ENCODE results near the gene NEURL2.

NEURL2 gene

GRCh38 chr20:45867136-45867818 lies 23.7 kb downstream of the NEURL2 start:
- Histone ChIP-seq H3K4me2 (ENCODE audit: low read length, poor library complexity, severe bottlenecking) (no peak overlapping the region), H2AK5ac (ENCODE audit: low read length, severe bottlenecking) (no peak overlapping the region), H3K4ac (ENCODE audit: low read depth in 1 of 2, low read length in 2 of 2) (no peak overlapping the region), H3K23ac (ENCODE audit: low read length in 2 of 2) (no peak overlapping the region), H3K36me3 (ENCODE audit: control insufficient read depth in 1 of 2, insufficient read depth in 2 of 2, low read depth in 1 of 2, low read length in 2 of 2) (peaks cover 0 to 4% of the 10 kb centered on the region in 2 experiments), H2BK120ac (ENCODE audit: low read depth, low read length) (no peak overlapping the region), H3K27me3 (ENCODE audit: control insufficient read depth in 1 of 2, insufficient read depth in 1 of 2, low read length in 2 of 2) (no peaks in the 10 kb centered on the region), H3K9ac (ENCODE audit: low read length) (peak overlapping the region; percentile 71), H3K4me1 (ENCODE audit: control insufficient read depth, insufficient read depth, low read depth, low read length) (no peaks in the 10 kb centered on the region), H3K9me3 (ENCODE audit: control insufficient read depth, low read length) (no peaks in the 10 kb centered on the region), H2AFZ (ENCODE audit: low read depth, low read length) (no peak overlapping the region), H2BK15ac (ENCODE audit: low read depth, poor library complexity, severe bottlenecking) (no peak overlapping the region), H2BK12ac (ENCODE audit: low read length in 2 of 2) (no peak overlapping the region), H4K8ac (ENCODE audit: low read length) (no peak overlapping the region), H4K91ac (ENCODE audit: low read length) (no peak overlapping the region), H3K79me1 (replicated peaks; ENCODE audit: low read length, poor library complexity, severe bottlenecking) (peaks cover 12% of the 10 kb centered on the region), H2BK5ac (ENCODE audit: low read depth, low read length, poor library complexity, severe bottlenecking) (no peak overlapping the region), H3K27ac (ENCODE audit: low read length, poor library complexity, severe bottlenecking) (peak overlapping the region; percentile 65), H3K14ac (ENCODE audit: low read length in 2 of 2) (no peak overlapping the region), H3K4me3 (ENCODE audit: insufficient read depth in 1 of 2, low read depth in 1 of 2, low read length in 2 of 2) (no peak overlapping the region), H3K18ac (ENCODE audit: low read depth in 1 of 2, low read length in 2 of 2) (no peak overlapping the region)
- 89% methylated on average over 5 of the region's 6 CpGs for WGBS
- no peak for DNase-seq

DNA sequence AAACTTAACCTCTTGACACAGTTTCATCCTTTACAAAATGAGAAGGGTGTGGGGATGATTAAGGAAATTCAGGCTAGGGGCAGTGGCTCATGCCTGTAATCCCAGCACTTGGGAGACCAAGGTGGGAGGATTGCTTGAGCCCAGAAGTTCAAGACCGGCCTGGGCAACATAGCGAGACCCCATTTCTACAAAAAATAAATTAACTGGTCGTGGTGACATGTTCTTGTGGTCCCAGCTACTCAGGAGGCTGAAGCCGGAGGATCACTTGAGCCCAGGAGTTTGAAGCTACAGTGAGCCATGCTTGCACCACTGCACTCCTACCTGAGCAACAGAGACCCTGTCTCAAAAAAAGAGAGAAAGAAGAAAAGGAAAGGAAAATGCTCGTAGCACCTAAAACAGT lies 24.6 kb downstream of the NEURL2 start:
- Histone ChIP-seq H3K23ac (ENCODE audit: low read length in 2 of 2) (no peak overlapping the region), H3K4me2 (ENCODE audit: low read length, poor library complexity, severe bottlenecking) (no peak overlapping the region), H3K79me1 (replicated peaks; ENCODE audit: low read length, poor library complexity, severe bottlenecking) (peaks cover 14% of the 10 kb centered on the region), H3K9me3 (ENCODE audit: control insufficient read depth, low read length) (no peaks in the 10 kb centered on the region), H3K4me3 (ENCODE audit: insufficient read depth in 1 of 2, low read depth in 1 of 2, low read length in 2 of 2) (no peak overlapping the region), H3K4ac (ENCODE audit: low read depth in 1 of 2, low read length in 2 of 2) (no peak overlapping the region), H3K27me3 (ENCODE audit: control insufficient read depth in 1 of 2, insufficient read depth in 1 of 2, low read length in 2 of 2) (no peaks in the 10 kb centered on the region), H2AK5ac (ENCODE audit: low read length, severe bottlenecking) (no peak overlapping the region), H3K4me1 (ENCODE audit: control insufficient read depth, insufficient read depth, low read depth, low read length) (no peaks in the 10 kb centered on the region), H3K14ac (ENCODE audit: low read length in 2 of 2) (no peak overlapping the region), H2BK120ac (ENCODE audit: low read depth, low read length) (no peak overlapping the region), H3K27ac (ENCODE audit: low read length, poor library complexity, severe bottlenecking) (no peak overlapping the region), H2BK12ac (ENCODE audit: low read length in 2 of 2) (no peak overlapping the region), H3K18ac (ENCODE audit: low read depth in 1 of 2, low read length in 2 of 2) (no peak overlapping the region), H4K8ac (ENCODE audit: low read length) (no peak overlapping the region), H2AFZ (ENCODE audit: low read depth, low read length) (no peak overlapping the region), H3K9ac (ENCODE audit: low read length) (no peak overlapping the region), H3K36me3 (ENCODE audit: control insufficient read depth in 1 of 2, insufficient read depth in 2 of 2, low read depth in 1 of 2, low read length in 2 of 2) (peaks cover 0 to 4% of the 10 kb centered on the region in 2 experiments), H2BK15ac (ENCODE audit: low read depth, poor library complexity, severe bottlenecking) (no peak overlapping the region), H4K91ac (ENCODE audit: low read length) (no peak overlapping the region), H2BK5ac (ENCODE audit: low read depth, low read length, poor library complexity, severe bottlenecking) (no peak overlapping the region)
- 100% methylated on average over 4 of the region's 5 CpGs for WGBS
- no peak for DNase-seq

DNA sequence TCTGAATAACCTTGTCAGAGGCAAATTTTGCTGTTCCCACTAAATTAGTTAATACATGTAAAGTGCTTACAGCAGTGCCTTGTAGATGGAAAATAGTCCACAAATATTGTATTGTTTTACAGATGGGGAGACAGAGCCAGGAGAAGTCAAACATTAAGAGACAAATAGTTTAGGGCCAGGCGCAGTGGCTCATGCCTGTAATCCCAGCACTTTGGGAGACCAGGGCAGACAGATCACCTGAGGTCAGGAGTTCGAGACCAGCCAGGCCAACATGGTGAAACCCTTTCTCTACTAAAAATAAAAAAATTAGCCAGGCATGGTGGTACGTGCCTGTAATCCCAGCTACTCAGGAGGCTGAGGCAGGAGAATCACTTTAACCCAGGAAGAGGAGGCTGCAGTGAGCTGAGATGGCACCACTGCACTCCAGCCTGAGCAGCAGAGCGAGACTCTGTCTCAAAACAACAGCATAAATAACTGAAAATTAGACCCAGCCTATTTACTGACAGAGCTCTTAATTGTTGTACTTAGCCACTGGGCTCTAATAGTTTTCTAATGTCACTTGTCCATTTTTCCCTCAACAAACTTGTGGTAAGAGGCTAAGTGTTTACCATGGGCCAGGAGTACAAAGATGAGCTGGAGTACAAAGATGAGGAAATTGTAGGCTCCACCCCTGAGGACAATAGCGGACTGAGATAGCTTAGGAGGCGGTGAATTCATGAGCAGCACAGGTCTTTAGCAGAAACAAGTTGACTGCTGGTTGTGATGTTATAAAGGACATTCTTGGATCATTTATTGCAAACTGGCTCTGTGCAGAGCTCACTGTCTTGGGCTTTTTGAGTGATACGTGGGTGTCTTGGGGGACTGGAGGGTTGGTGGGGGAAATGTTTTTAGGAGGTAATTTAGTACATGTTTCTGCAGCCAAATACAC lies 27.2 kb downstream of the NEURL2 start:
- Histone ChIP-seq H3K4me1 (ENCODE audit: control insufficient read depth, insufficient read depth, low read depth, low read length) (peaks cover 2% of the 10 kb centered on the region), H3K4me2 (ENCODE audit: low read length, poor library complexity, severe bottlenecking) (no peak overlapping the region), H3K9ac (ENCODE audit: low read length) (no peak overlapping the region), H3K27ac (ENCODE audit: low read length, poor library complexity, severe bottlenecking) (no peak overlapping the region), H2AFZ (ENCODE audit: low read depth, low read length) (no peak overlapping the region), H4K91ac (ENCODE audit: low read length) (no peak overlapping the region), H3K14ac (ENCODE audit: low read length in 2 of 2) (no peak overlapping the region), H3K79me1 (replicated peaks; ENCODE audit: low read length, poor library complexity, severe bottlenecking) (peaks cover 20% of the 10 kb centered on the region), H3K27me3 (ENCODE audit: control insufficient read depth in 1 of 2, insufficient read depth in 1 of 2, low read length in 2 of 2) (no peaks in the 10 kb centered on the region), H2BK5ac (ENCODE audit: low read depth, low read length, poor library complexity, severe bottlenecking) (no peak overlapping the region), H2BK120ac (ENCODE audit: low read depth, low read length) (no peak overlapping the region), H3K36me3 (ENCODE audit: control insufficient read depth in 1 of 2, insufficient read depth in 2 of 2, low read depth in 1 of 2, low read length in 2 of 2) (no peaks in the 10 kb centered on the region), H3K9me3 (ENCODE audit: control insufficient read depth, low read length) (no peaks in the 10 kb centered on the region), H4K8ac (ENCODE audit: low read length) (no peak overlapping the region), H2BK15ac (ENCODE audit: low read depth, poor library complexity, severe bottlenecking) (no peak overlapping the region), H3K4ac (ENCODE audit: low read depth in 1 of 2, low read length in 2 of 2) (no peak overlapping the region), H2BK12ac (ENCODE audit: low read length in 2 of 2) (no peak overlapping the region), H3K23ac (ENCODE audit: low read length in 2 of 2) (no peak overlapping the region), H3K18ac (ENCODE audit: low read depth in 1 of 2, low read length in 2 of 2) (no peak overlapping the region), H3K4me3 (ENCODE audit: insufficient read depth in 1 of 2, low read depth in 1 of 2, low read length in 2 of 2) (no peak overlapping the region), H2AK5ac (ENCODE audit: low read length, severe bottlenecking) (no peak overlapping the region)
- 93% methylated on average over 7 of the region's 7 CpGs for WGBS
- DNase-seq: no peak
